CD14-positive monocyte (primary cell): ENCODE measurements around the gene SIAH3. TPM values are rescaled to one million over a fixed set of nuclear protein-coding genes. Genes with fewer than 3 reads are reported as not detected.

Experiments
- DNase-seq, 3 donors: peaks; one replicate each; pipeline ENCODE4 v3.0.0-alpha.2; 2011 to 2022
- H2AFZ ChIP-seq: 2 replicates; pipeline ENCODE4 v1.6.0; 2012; ENCODE audit warnings: mild to moderate bottlenecking, low read depth, low read length, inconsistent platforms; ENCODE audit not compliant: insufficient read depth, poor library complexity, severe bottlenecking
- H3K27ac ChIP-seq, 2 donors: 1 replicate in 1 of 2; 2 replicates in 1 of 2; pipeline ENCODE4 v1.5.1; 2012 to 2013; ENCODE audit warnings: low read length in 2 of 2, control low read depth in 1 of 2, inconsistent platforms in 1 of 2, low read depth in 1 of 2, mild to moderate bottlenecking in 1 of 2
- H3K27me3 ChIP-seq, 2 donors: one replicate each; pipeline versions ENCODE4 v1.6.0 to v1.6.1; 2011 to 2013; ENCODE audit warnings: low read length in 2 of 2; ENCODE audit not compliant: control insufficient read depth in 2 of 2, insufficient read depth in 2 of 2
- H3K36me3 ChIP-seq, 2 donors: replicated peaks in 1 of 2; 1 replicate in 1 of 2; 2 replicates in 1 of 2; pipeline versions ENCODE4 v1.5.1 to v1.6.1; 2012 to 2013; ENCODE audit warnings: low read length in 2 of 2, control low read depth in 1 of 2, inconsistent platforms in 1 of 2, mild to moderate bottlenecking in 1 of 2; ENCODE audit not compliant: insufficient read depth in 2 of 2, control insufficient read depth in 1 of 2
- H3K4me1 ChIP-seq, 2 donors: 1 replicate in 1 of 2; 2 replicates in 1 of 2; pipeline versions ENCODE4 v1.5.1 to v1.6.1; 2012 to 2013; ENCODE audit warnings: low read length in 2 of 2, control low read depth in 1 of 2, inconsistent platforms in 1 of 2, mild to moderate bottlenecking in 1 of 2, moderate library complexity in 1 of 2; ENCODE audit not compliant: insufficient read depth in 2 of 2, control insufficient read depth in 1 of 2
- H3K4me2 ChIP-seq: replicated peaks from 2 replicates; pipeline ENCODE3; 2012; ENCODE audit warnings: low read length, moderate library complexity, mild to moderate bottlenecking; ENCODE audit not compliant: poor library complexity, severe bottlenecking; ENCODE audit errors: extremely low read depth
- H3K4me3 ChIP-seq, 3 experiments: fragments of 200-600 bp in 1 of 3; sonication (generic) in 1 of 3; replicated peaks in 1 of 3; 1 replicate in 2 of 3; 2 replicates in 1 of 3; pipeline ENCODE4 v1.5.1; 2011 to 2013; ENCODE audit warnings: low read length in 3 of 3, mild to moderate bottlenecking in 3 of 3, control low read depth in 2 of 3, low read depth in 2 of 3, inconsistent platforms in 1 of 3, moderate library complexity in 1 of 3
- H3K79me2 ChIP-seq: 2 replicates; pipeline ENCODE4 v1.6.0; 2012; ENCODE audit warnings: mild to moderate bottlenecking, control low read depth, inconsistent platforms, low read length, moderate library complexity; ENCODE audit not compliant: insufficient read depth
- H3K9ac ChIP-seq: 2 replicates; pipeline ENCODE4 v1.6.0; 2017; ENCODE audit warnings: low read length, mild to moderate bottlenecking; ENCODE audit not compliant: insufficient read depth, poor library complexity, severe bottlenecking
- H3K9me3 ChIP-seq, 2 donors: replicated peaks in 1 of 2; 1 replicate in 1 of 2; 2 replicates in 1 of 2; pipeline versions ENCODE4 v1.5.1 to v1.6.1; 2012 to 2013; ENCODE audit warnings: low read length in 2 of 2, control low read depth in 1 of 2; ENCODE audit not compliant: control insufficient read depth in 1 of 2, insufficient read depth in 1 of 2
- H4K20me1 ChIP-seq: 2 replicates; pipeline ENCODE4 v1.6.0; 2012; ENCODE audit warnings: mild to moderate bottlenecking, low read length, control low read depth, moderate library complexity; ENCODE audit not compliant: insufficient read depth
- H3K27ac Mint-ChIP-seq, 7 donors: one replicate each; pipeline ENCODE4 v1.8.0; 2020; ENCODE audit warnings: mild to moderate bottlenecking in 7 of 7, mixed read lengths in 7 of 7, moderate library complexity in 6 of 7, inconsistent platforms in 2 of 7
- H3K27me3 Mint-ChIP-seq, 3 donors: one replicate each; pipeline ENCODE4 v1.8.0; 2021 to 2022; ENCODE audit warnings: low read depth in 3 of 3, mild to moderate bottlenecking in 3 of 3, mixed read lengths in 3 of 3, moderate library complexity in 3 of 3, inconsistent platforms in 1 of 3
- H3K36me3 Mint-ChIP-seq, 2 donors: one replicate each; pipeline ENCODE4 v1.8.0; 2020; ENCODE audit warnings: mixed read lengths in 2 of 2, inconsistent platforms in 1 of 2, mild to moderate bottlenecking in 1 of 2
- H3K4me1 Mint-ChIP-seq: one replicate; pipeline ENCODE4 v1.8.0; 2020; ENCODE audit warnings: mild to moderate bottlenecking, mixed read lengths
- H3K4me3 Mint-ChIP-seq, 2 donors: one replicate each; pipeline ENCODE4 v1.8.0; 2020; ENCODE audit warnings: mild to moderate bottlenecking in 2 of 2, mixed read lengths in 2 of 2, moderate library complexity in 1 of 2
- H3K9me3 Mint-ChIP-seq, 7 donors: one replicate each; pipeline ENCODE4 v1.8.0; 2020 to 2022; ENCODE audit warnings: mixed read lengths in 7 of 7, mild to moderate bottlenecking in 6 of 7, moderate library complexity in 6 of 7, inconsistent platforms in 2 of 7
- WGBS: methylation state at CpG from one replicate; pipeline ENCODE4 v1.1.5; 2013; ENCODE audit warnings: missing lambda C conversion rate; ENCODE audit not compliant: insufficient coverage; 5-methylcytosine and 5-hydroxymethylcytosine counted together
- intact Hi-C, 2 donors: fragments of 100-400 bp; cut with micrococcal nuclease; formaldehyde crosslinking; loops; one replicate each; pipeline versions ENCODE4 v1.15.0 to v1.15.1; 2023
- polyA plus RNA-seq, 3 donors: library from polyadenylated mRNA; depleted of rRNA in 1 of 3; unstranded in 2 of 3; stranded (reverse) in 1 of 3; fragments of 300-500 nt in 2 of 3; fragments of >200 nt in 1 of 3; fragmentation: Illumina TruSeq in 2 of 3; gene quantifications; 1 replicate in 2 of 3; 2 replicates in 1 of 3; pipeline ENCODE4 v1.2.3, GENCODE V29; 2012 to 2021
- TF ChIP-seq, protein P1 (sequence below): fragments of 200-600 bp; IDR thresholded peaks from one replicate; pipeline ENCODE4 v1.8.0; 2022; ENCODE audit warnings: antibody characterized with exemption, mild to moderate bottlenecking

SIAH3 gene
- polyA plus RNA-seq, 3 donors, result not detected

DNA sequence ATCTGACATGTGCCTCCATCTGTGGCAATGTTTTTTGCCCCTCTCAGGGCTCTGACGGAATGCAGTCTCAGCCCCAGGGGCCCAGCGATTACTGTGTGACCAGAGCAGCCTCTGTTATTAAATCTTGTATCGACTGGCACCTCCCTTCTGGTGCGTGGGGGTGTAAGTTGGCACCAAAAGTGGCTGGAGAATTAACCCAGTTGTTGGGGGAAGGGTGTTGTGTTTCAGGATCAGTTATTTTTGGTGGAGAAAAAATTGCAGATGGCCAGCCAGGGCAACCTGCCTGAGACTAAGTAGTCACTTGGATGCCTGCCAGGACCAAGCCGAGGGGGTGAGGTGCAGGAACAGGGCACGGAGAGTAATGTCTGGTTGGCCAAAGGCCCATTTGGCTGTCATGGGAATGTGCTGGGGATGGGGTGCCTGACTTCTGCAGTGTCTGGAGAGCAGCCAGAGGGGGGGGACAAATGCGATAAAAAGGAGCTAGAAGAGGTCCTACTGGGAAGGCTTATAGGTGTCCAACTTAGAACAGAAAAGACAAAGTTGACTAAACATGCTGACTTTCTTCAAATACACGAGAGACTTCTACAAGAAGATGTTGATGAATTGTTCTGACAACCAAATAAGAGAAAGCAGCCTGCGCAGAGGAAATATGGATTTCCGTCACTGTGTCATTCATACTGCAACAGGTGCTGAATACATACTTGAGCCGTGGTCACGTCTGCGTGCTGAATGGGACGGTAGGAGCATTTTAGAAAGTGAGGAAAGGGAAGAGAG, 69.8 kb downstream of the SIAH3 start:
- Mint-ChIP-seq H3K4me1 (peaks cover 10% of the 10 kb centered on the region), H3K4me3 (peak overlapping the region; percentile 21 to 27), H3K27me3 (peaks cover 2 to 7% (median 3%) of the 10 kb centered on the region in 3 donors), H3K36me3 (no peaks in the 10 kb centered on the region), H3K27ac (peak overlapping the region in 1 of 7 donors; percentile 21), H3K9me3 (peaks cover 0 to 2% (median 0%) of the 10 kb centered on the region in 7 donors)
- Histone ChIP-seq H2AFZ (no peak overlapping the region), H3K4me1 (no peaks in the 10 kb centered on the region), H3K9ac (no peak overlapping the region), H3K4me2 (no peak overlapping the region), H3K27ac (no peak overlapping the region), H3K27me3 (no peaks in the 10 kb centered on the region), H4K20me1 (no peaks in the 10 kb centered on the region), H3K36me3 (no peaks in the 10 kb centered on the region), H3K9me3 (no peaks in the 10 kb centered on the region), H3K79me2 (no peaks in the 10 kb centered on the region), H3K4me3 (no peak overlapping the region)
- peak in 1 of 3 donors; percentile 4 for DNase-seq
- intact Hi-C loops, result no loop called here
- 80% methylated on average over 13 of the region's 14 CpGs for WGBS
- TF ChIP-seq, protein P1, sequence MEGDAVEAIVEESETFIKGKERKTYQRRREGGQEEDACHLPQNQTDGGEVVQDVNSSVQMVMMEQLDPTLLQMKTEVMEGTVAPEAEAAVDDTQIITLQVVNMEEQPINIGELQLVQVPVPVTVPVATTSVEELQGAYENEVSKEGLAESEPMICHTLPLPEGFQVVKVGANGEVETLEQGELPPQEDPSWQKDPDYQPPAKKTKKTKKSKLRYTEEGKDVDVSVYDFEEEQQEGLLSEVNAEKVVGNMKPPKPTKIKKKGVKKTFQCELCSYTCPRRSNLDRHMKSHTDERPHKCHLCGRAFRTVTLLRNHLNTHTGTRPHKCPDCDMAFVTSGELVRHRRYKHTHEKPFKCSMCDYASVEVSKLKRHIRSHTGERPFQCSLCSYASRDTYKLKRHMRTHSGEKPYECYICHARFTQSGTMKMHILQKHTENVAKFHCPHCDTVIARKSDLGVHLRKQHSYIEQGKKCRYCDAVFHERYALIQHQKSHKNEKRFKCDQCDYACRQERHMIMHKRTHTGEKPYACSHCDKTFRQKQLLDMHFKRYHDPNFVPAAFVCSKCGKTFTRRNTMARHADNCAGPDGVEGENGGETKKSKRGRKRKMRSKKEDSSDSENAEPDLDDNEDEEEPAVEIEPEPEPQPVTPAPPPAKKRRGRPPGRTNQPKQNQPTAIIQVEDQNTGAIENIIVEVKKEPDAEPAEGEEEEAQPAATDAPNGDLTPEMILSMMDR, result no peak

DNA sequence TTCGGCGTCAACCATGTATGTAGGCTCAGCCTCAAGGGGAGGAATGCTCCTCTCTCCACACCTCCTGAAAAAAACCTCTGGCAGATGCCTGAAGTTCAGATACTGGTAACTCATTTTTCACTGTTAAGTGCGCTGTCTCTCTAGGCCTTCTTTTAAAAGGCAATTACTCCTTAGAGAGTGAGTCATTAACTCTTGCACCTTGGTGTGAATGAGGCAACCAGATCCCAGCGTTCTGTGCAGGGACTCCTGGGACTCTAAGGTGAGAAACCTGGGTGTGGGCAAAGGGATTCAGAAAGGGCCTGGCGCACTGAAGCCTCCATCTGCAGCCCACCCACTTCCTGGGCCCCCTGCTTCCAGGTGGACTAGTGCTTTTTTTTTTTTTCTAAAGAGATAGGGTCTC, 71.7 kb downstream of the SIAH3 start:
- H3K9me3 ChIP-seq, result no peaks in the 10 kb centered on the region
- Mint-ChIP-seq H3K4me3 (no peak overlapping the region), H3K27ac (no peak overlapping the region), H3K4me1 (peaks cover 10% of the 10 kb centered on the region), H3K36me3 (no peaks in the 10 kb centered on the region), H3K9me3 (peaks cover 0 to 2% (median 0%) of the 10 kb centered on the region in 7 donors), H3K27me3 (peaks cover 0 to 7% (median 6%) of the 10 kb centered on the region in 3 donors)
- DNase-seq, result no peak
- TF ChIP-seq, protein P1, result no peak
- no peaks in the 10 kb centered on the region for H3K79me2 ChIP-seq
- H4K20me1 ChIP-seq, result no peaks in the 10 kb centered on the region
- H3K27ac ChIP-seq, result no peak overlapping the region
- intact Hi-C loops, result no loop called here
- no peaks in the 10 kb centered on the region for H3K36me3 ChIP-seq
- H2AFZ ChIP-seq, result no peak overlapping the region
- WGBS, result 100% methylated on average over 2 of the region's 5 CpGs
- no peak overlapping the region for H3K9ac ChIP-seq
- no peak overlapping the region for H3K4me3 ChIP-seq
- no peaks in the 10 kb centered on the region for H3K27me3 ChIP-seq
- H3K4me2 ChIP-seq, result no peak overlapping the region
- H3K4me1 ChIP-seq, result no peaks in the 10 kb centered on the region
